ENCODE results near the gene PRSS16.
"Not testable (repeated sequence)": the region's sequence is repeated elsewhere in the genome, so short reads cannot be mapped to it uniquely, and the experiment has no call there.

PRSS16 gene

GRCh38 chr6:27247133-27247836 is at the start of gene PRSS16:
PRSS16 (plus strand) TSS chr6:27247701; CDS start chr6:27247738, 37 bp downstream.
- FAIRE-seq, result no peak
- DNase-seq (ENCODE audit: low spot score), result no peak

GRCh38 chr6:27205375-27206278 is 41.9 kb upstream of the PRSS16 start:
- DNase-seq (ENCODE audit: low spot score) (no peak), FAIRE-seq (no peak)

- FAIRE-seq (no peak), DNase-seq (ENCODE audit: low spot score) (no peak)
Observed at GRCh38 chr6:27206806-27207205, 40.7 kb upstream of the PRSS16 start.

- FAIRE-seq, result no peak
- DNase-seq (ENCODE audit: low spot score), result no peak
Observed at GRCh38 chr6:27208042-27208441, 39.5 kb upstream of the PRSS16 start.

- DNase-seq (ENCODE audit: low spot score), result no peak
- no peak for FAIRE-seq
Observed at GRCh38 chr6:27209196-27209595, 38.3 kb upstream of the PRSS16 start.

DNA sequence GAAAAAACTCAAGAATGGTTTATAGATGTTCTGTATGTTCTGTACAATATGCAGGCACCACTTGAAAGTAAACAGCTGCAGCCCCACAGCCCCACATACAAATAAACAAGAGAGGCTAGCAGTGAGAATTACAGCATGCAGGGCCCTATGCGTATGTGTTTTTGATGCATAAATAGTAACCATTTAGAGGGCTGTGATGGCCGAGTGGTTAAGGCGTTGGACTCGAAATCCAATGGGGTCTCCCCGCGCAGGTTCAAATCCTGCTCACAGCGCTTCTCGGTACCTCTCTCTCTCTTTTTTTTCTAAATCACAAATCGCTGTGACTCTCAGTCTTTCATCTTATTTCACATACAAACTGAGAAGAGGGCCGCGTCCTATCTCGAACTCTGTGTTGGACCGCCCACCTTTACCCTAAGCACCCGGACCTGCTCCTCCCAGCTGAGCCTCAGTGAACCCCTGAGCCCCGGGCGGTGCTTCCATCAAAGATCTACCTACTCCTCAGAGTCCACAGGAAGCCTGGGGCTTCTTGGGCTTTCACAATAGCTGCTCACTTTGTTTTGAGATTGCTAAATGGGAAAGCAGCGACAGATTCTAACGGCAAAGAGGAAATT is 37.7 kb upstream of the PRSS16 start:
- DNase-seq (ENCODE audit: low spot score), result no peak

DNA sequence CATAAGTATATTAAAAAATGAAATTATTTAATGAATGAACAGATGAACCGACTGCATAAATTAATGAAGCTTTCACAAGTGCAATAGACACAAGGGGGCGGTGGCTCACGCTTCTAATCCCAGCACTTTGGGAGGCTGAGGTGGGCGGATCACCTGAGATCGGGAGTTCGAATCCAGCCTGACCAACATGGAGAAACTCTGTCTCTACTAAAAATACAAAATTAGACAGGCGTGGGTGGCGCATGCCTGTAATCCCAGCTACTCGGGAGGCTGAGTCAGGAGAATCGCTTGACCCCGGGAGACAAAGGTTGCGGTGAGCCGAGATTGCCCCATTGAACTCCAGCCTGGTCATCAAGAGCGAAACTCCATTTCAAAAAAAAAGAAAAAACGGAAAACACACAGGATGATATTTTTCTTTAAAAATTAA is 34.4 kb upstream of the PRSS16 start:
- not testable (repeated sequence) for FAIRE-seq; DNase-seq (ENCODE audit: low spot score)

More for the DNA sequence above, 37.7 kb upstream of the PRSS16 start:
- no peak for FAIRE-seq

- DNase-seq (ENCODE audit: low spot score), result peak; percentile 49
- no peak for FAIRE-seq
Observed at GRCh38 chr6:27213544-27214125, 33.9 kb upstream of the PRSS16 start.

DNA sequence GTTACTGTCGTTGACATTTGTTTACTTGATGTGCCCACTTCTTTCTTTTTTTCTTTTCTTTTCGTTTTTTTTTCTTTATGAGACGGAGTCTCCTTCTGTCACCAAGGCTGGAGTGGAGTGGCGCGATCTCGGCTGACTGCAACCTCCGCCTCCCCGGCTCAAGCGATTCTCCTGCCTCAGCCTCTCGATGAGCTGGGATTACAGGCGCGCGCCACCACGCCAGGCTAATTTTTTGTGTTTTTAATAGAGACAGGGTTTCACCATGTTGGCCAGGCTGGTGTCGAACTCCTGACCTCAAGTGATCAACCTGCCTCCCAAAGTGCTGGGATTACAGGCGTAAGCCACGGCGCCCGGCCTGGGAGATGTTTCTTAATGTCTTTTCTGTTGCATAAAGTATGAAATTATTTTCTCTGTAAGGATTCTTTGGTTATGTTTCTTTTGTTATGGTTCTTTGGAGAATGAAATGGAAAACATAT is 33.3 kb upstream of the PRSS16 start:
- FAIRE-seq (no peak), DNase-seq (ENCODE audit: low spot score) (no peak)

- FAIRE-seq (no peak), DNase-seq (ENCODE audit: low spot score) (no peak)
Observed at GRCh38 chr6:27216874-27217273, 30.6 kb upstream of the PRSS16 start.

DNA sequence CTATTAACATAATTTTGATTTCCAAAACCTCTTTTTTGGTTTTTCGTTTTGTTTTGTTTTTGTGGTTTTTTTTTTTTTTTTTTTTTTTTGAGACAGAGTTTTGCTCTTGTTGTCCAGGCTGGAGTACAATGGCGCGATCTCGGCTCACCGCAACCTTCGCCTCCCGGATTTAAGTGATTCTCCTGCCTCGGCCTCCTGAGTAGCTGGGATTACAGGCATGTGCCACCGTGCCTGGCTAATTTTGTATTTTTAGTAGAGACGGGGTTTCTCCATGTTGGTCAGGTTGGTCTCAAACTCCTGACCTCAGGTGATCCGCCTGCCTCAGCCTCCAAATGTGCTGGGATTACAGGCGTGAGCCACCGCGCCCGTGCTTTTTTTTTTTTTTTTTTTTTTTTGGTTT is 24.5 kb upstream of the PRSS16 start:
- DNase-seq (ENCODE audit: low spot score); FAIRE-seq: not testable (repeated sequence)

DNA sequence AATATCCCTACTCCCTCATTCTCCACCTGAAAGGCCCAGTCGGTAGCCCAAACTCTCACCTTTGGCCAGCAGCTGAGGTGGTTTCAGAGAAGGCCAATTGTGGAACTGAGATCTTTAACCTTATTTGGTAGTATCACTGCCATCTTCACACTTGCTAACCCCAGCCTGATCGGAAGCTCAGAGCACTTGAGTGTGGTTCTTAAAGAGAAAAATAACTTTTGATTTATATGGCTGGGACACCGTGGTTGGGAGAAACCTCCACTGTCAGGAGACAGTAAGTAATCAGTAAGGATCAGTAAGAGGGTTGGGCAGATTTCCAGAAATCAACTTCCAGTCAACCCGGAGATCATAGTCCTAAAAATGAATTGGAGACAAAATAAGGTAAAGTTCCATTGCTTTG is 22.8 kb upstream of the PRSS16 start:
- DNase-seq (ENCODE audit: low spot score) (no peak), FAIRE-seq (no peak)

DNA sequence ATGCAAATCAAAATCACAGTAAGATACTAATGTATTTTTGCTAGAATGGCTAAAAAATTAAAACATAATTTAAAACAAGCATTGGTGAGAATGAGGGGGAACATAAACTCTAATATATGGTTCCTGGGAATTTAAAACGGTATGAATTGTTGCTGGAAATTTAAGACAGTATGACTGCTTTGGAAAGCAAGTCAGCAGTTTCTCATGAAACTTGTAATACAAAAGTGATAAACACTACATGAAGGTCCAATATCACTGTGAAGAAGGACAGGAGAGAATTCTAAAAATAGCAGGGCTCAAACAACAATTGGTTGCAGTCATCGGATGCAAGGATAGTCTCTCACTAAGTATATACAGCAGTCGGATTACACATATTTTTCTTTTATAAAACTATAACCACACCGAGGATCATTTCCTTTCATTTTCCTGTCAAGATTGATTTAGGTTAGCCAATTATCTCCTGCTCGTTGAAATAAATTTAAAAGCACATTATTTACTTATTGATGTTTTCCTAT is 18.5 kb upstream of the PRSS16 start:
- DNase-seq (ENCODE audit: low spot score) (no peak), FAIRE-seq (no peak)

GRCh38 chr6:27230758-27231111 is 16.8 kb upstream of the PRSS16 start:
- FAIRE-seq, result no peak
- no peak for DNase-seq (ENCODE audit: low spot score)

DNA sequence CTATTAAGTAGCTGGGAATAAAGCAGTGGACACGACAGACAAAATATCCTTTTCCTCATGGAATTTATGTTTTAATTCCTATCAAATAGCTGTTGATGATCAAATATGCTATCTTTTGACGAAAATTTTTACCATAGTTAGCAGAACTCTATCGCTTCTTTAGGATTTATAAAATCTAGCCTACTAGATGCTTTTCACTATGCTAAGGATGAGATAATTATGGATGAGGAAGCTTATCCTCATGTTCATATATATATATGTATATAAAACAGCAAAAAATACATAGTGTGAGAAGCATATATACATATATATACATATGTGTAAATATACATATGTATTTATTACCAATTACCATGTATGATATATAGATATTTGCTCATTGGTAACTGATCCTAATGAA is 12.9 kb upstream of the PRSS16 start:
- FAIRE-seq, result no peak
- DNase-seq (ENCODE audit: low spot score), result no peak

DNA sequence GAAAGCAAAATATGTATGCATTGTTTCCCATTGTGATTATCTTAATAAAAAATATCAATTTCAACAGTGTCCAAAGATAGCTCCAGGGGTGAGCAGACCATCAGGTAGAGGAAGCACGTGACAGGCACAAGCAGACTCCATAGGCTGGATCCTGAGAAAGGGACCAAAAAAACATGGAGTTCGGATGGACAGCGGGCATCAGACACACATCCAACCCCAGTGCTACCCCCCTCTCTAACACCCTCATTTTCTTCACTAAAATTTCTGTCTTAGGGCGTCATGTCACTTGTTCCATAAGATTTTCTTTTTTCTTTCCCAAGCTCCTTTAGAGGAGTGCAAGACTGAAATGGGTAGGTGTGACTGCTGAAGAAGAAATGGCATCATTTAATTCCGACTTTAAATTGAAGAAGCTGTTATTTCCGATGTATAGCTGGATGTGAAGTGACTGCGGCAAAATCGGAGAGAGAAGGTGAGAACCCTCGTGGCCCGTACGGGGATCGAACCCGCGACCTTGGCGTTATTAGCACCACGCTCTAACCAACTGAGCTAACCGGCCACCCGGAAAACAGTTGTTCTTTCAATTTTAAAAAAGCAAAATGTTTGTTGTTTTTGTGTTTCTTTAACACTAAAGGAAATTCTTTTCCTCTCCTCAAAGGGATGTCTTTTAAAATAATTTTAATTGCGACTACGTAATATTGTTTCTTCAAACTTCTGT is 10.3 kb upstream of the PRSS16 start:
- DNase-seq (ENCODE audit: low spot score) (no peak), FAIRE-seq (no peak)

- DNase-seq (ENCODE audit: low spot score), result no peak
- no peak for FAIRE-seq
Observed at GRCh38 chr6:27238010-27238983, 9.2 kb upstream of the PRSS16 start.

GRCh38 chr6:27239258-27239657 is 8.2 kb upstream of the PRSS16 start:
- FAIRE-seq, result no peak
- no peak for DNase-seq (ENCODE audit: low spot score)

- DNase-seq (ENCODE audit: low spot score), result no peak
Observed at GRCh38 chr6:27241443-27241842, 6.1 kb upstream of the PRSS16 start.

More at GRCh38 chr6:27241443-27241842, 6.1 kb upstream of the PRSS16 start:
- no peak for FAIRE-seq
